GM19023 (cell line): ENCODE measurements around the gene VCL.
"Not testable (repeated sequence)": the region's sequence is repeated elsewhere in the genome, so short reads cannot be mapped to it uniquely, and the experiment has no call there.

Experiments used
- ATAC-seq: cut with Tn5 transposase; IDR thresholded peaks from one replicate; pipeline ENCODE4 v1.9.1; 2021; ENCODE audit warnings: mild to moderate bottlenecking, moderate library complexity; ENCODE audit not compliant: unreplicated experiment

Gene VCL

GRCh38 chr10:74140553-74140952, 142.6 kb downstream of the VCL start:
- ATAC-seq, result no peak

- no peak for ATAC-seq
Measured at GRCh38 chr10:74145133-74145532, 147.2 kb downstream of the VCL start.

GRCh38 chr10:74146980-74147379, 149.1 kb downstream of the VCL start:
- not testable (repeated sequence) for ATAC-seq

GRCh38 chr10:74150204-74150989, 152.5 kb downstream of the VCL start, which contains the start of gene AP3M1:
Gene AP3M1, minus strand, starts transcription at chr10:74150828. Its CDS starts 12,449 bp downstream, at chr10:74138379.
- ATAC-seq, result peak; percentile 39

GRCh38 chr10:74150990-74151878, 153.3 kb downstream of the VCL start, which contains the start of gene ADK:
Gene ADK, plus strand, starts transcription at chr10:74151221. Its CDS starts 58 bp downstream, at chr10:74151279.
- ATAC-seq, result peak; percentile 85

- no peak for ATAC-seq
Measured at GRCh38 chr10:74151879-74152722, 154.2 kb downstream of the VCL start.

- ATAC-seq, result no peak
Measured at GRCh38 chr10:74153123-74153522, 155.2 kb downstream of the VCL start.

- ATAC-seq, result no peak
Measured at GRCh38 chr10:74153676-74154075, 155.8 kb downstream of the VCL start.

GRCh38 chr10:74156919-74157289, 159.0 kb downstream of the VCL start:
- ATAC-seq, result no peak

- ATAC-seq, result no peak
Measured at GRCh38 chr10:74160013-74160412, 162.1 kb downstream of the VCL start.

- no peak for ATAC-seq
Measured at GRCh38 chr10:74163319-74164068, 165.6 kb downstream of the VCL start.

- ATAC-seq, result no peak
Measured at GRCh38 chr10:74164716-74165529, 167.0 kb downstream of the VCL start.

- no peak for ATAC-seq
Measured at GRCh38 chr10:74165530-74165901, 167.6 kb downstream of the VCL start.

GRCh38 chr10:74167443-74167842, 169.5 kb downstream of the VCL start:
- ATAC-seq, result no peak
